ENCODE data around the gene C16orf54.

DNA sequence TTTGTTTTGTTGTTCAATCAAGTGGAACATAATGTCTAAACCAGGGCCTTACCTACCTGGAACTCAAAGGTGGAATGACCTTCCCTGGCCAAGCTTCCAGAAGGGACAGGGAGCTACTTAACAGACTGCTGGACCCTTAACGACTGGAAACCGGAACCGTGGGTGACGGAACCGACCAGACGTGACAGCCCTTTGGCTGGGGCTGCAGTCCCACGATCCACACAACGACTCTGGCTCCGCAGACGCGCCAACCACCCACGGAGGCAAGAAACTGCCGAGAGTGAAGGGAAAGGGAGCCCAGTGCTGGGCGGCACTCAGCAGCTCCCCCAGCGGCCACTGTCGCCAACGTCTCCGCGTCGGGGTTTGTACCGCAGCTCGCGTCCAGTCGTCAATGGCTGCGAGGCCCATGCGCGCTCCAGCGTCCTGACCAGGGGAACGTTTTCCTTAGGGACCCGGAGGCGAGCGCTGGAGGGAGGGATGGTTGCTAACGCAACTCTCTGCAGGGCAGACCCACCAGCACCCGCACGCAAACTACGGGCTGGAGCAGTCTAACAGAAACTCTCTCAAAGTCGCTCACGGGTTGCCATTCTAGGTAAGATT is 39.2 kb upstream of the C16orf54 start:
- TF ChIP-seq, protein P1, sequence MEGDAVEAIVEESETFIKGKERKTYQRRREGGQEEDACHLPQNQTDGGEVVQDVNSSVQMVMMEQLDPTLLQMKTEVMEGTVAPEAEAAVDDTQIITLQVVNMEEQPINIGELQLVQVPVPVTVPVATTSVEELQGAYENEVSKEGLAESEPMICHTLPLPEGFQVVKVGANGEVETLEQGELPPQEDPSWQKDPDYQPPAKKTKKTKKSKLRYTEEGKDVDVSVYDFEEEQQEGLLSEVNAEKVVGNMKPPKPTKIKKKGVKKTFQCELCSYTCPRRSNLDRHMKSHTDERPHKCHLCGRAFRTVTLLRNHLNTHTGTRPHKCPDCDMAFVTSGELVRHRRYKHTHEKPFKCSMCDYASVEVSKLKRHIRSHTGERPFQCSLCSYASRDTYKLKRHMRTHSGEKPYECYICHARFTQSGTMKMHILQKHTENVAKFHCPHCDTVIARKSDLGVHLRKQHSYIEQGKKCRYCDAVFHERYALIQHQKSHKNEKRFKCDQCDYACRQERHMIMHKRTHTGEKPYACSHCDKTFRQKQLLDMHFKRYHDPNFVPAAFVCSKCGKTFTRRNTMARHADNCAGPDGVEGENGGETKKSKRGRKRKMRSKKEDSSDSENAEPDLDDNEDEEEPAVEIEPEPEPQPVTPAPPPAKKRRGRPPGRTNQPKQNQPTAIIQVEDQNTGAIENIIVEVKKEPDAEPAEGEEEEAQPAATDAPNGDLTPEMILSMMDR (IDR thresholded peaks at IDR 0.05; ENCODE audit: low read depth, low read length) = peak; percentile 52
- no peak for TF ChIP-seq EZH2phosphoT487 (IDR thresholded peaks at IDR 0.05; ENCODE audit: low read depth)

All from OCI-LY3 (cell line).